Skeletal muscle satellite cell (primary cell): Measurements from ENCODE around the gene FARP1.
"Not testable (repeated sequence)": the region's sequence is repeated elsewhere in the genome, so short reads cannot be mapped to it uniquely, and the experiment has no call there.

Source experiments
- H3K27me3 ChIP-seq: 2 replicates; pipeline ENCODE4 v1.7.0; 2013; ENCODE audit warnings: low read length; ENCODE audit not compliant: control insufficient read depth, insufficient read depth
- H3K36me3 ChIP-seq: 2 replicates; pipeline ENCODE4 v1.7.0; 2013; ENCODE audit warnings: mild to moderate bottlenecking, control low read depth, low read length; ENCODE audit not compliant: insufficient read depth
- H3K4me1 ChIP-seq: 2 replicates; pipeline ENCODE4 v1.7.0; 2013; ENCODE audit warnings: low read length; ENCODE audit not compliant: control insufficient read depth, insufficient read depth
- H3K4me2 ChIP-seq: 2 replicates; pipeline ENCODE4 v1.7.0; 2013; ENCODE audit warnings: mild to moderate bottlenecking, low read length
- H3K4me3 ChIP-seq: 2 replicates; pipeline ENCODE4 v1.7.0; 2013; ENCODE audit warnings: low read length
- H3K9ac ChIP-seq: 2 replicates; pipeline ENCODE4 v1.7.0; 2013; ENCODE audit warnings: mild to moderate bottlenecking, low read depth, low read length, moderate library complexity
- H3K9me3 ChIP-seq: replicated peaks from 2 replicates; pipeline ENCODE4 v1.7.0; 2013; ENCODE audit warnings: mild to moderate bottlenecking, control low read depth, low read length

Gene FARP1

GRCh38 chr13:98405107-98405571, 262.2 kb downstream of the FARP1 start:
- Histone ChIP-seq H3K4me1 (no peaks in the 10 kb centered on the region), H3K36me3 (peaks cover 5% of the 10 kb centered on the region), H3K4me2 (no peak overlapping the region), H3K9ac (no peak overlapping the region), H3K27me3 (no peaks in the 10 kb centered on the region), H3K9me3 (no peaks in the 10 kb centered on the region), H3K4me3 (no peak overlapping the region)

- Histone ChIP-seq H3K9ac (no peak overlapping the region), H3K27me3 (no peaks in the 10 kb centered on the region), H3K36me3 (peaks cover 5% of the 10 kb centered on the region), H3K9me3 (no peaks in the 10 kb centered on the region), H3K4me1 (no peaks in the 10 kb centered on the region), H3K4me2 (no peak overlapping the region), H3K4me3 (no peak overlapping the region)
Measured at GRCh38 chr13:98405690-98406344, 262.9 kb downstream of the FARP1 start.

- H3K4me2 ChIP-seq, result no peak overlapping the region
- peaks cover 5% of the 10 kb centered on the region for H3K36me3 ChIP-seq
- no peak overlapping the region for H3K4me3 ChIP-seq
- H3K4me1 ChIP-seq, result no peaks in the 10 kb centered on the region
- H3K9ac ChIP-seq, result no peak overlapping the region
- no peaks in the 10 kb centered on the region for H3K9me3 ChIP-seq
- H3K27me3 ChIP-seq, result no peaks in the 10 kb centered on the region
Measured at GRCh38 chr13:98406427-98406826, 263.5 kb downstream of the FARP1 start.

- H3K9ac ChIP-seq, result no peak overlapping the region
- H3K9me3 ChIP-seq, result no peaks in the 10 kb centered on the region
- peaks cover 9% of the 10 kb centered on the region for H3K36me3 ChIP-seq
- H3K27me3 ChIP-seq, result no peaks in the 10 kb centered on the region
- H3K4me1 ChIP-seq, result no peaks in the 10 kb centered on the region
- no peak overlapping the region for H3K4me2 ChIP-seq
- H3K4me3 ChIP-seq, result no peak overlapping the region
Measured at GRCh38 chr13:98406971-98407370, 264.1 kb downstream of the FARP1 start.

GRCh38 chr13:98407575-98407974, 264.7 kb downstream of the FARP1 start:
- Histone ChIP-seq H3K9ac (no peak overlapping the region), H3K27me3 (no peaks in the 10 kb centered on the region), H3K9me3 (no peaks in the 10 kb centered on the region), H3K36me3 (peaks cover 10% of the 10 kb centered on the region), H3K4me3 (no peak overlapping the region), H3K4me1 (no peaks in the 10 kb centered on the region), H3K4me2 (no peak overlapping the region)

GRCh38 chr13:98409281-98409680, 266.4 kb downstream of the FARP1 start:
- Histone ChIP-seq H3K36me3 (peaks cover 11% of the 10 kb centered on the region), H3K4me3 (no peak overlapping the region), H3K4me2 (no peak overlapping the region), H3K9me3 (no peaks in the 10 kb centered on the region), H3K27me3 (no peaks in the 10 kb centered on the region), H3K4me1 (no peaks in the 10 kb centered on the region), H3K9ac (no peak overlapping the region)

GRCh38 chr13:98410612-98411011, 267.7 kb downstream of the FARP1 start:
- H3K36me3 ChIP-seq, result peaks cover 22% of the 10 kb centered on the region

GRCh38 chr13:98411013-98411412, 268.1 kb downstream of the FARP1 start:
- Histone ChIP-seq H3K27me3 (no peaks in the 10 kb centered on the region), H3K4me3 (no peak overlapping the region), H3K36me3 (peaks cover 26% of the 10 kb centered on the region), H3K9ac (no peak overlapping the region), H3K4me1 (no peaks in the 10 kb centered on the region), H3K4me2 (no peak overlapping the region), H3K9me3 (no peaks in the 10 kb centered on the region)

More at GRCh38 chr13:98410612-98411011, 267.7 kb downstream of the FARP1 start:
- Histone ChIP-seq H3K9me3 (no peaks in the 10 kb centered on the region), H3K4me2 (no peak overlapping the region), H3K27me3 (no peaks in the 10 kb centered on the region), H3K4me1 (no peaks in the 10 kb centered on the region), H3K4me3 (no peak overlapping the region), H3K9ac (no peak overlapping the region)

GRCh38 chr13:98411617-98412265, 268.8 kb downstream of the FARP1 start:
- no peaks in the 10 kb centered on the region for H3K27me3 ChIP-seq
- H3K4me2 ChIP-seq, result no peak overlapping the region
- H3K4me1 ChIP-seq, result no peaks in the 10 kb centered on the region
- H3K9me3 ChIP-seq, result no peaks in the 10 kb centered on the region
- H3K4me3 ChIP-seq, result no peak overlapping the region
- peaks cover 33% of the 10 kb centered on the region for H3K36me3 ChIP-seq
- H3K9ac ChIP-seq, result no peak overlapping the region

- not testable (repeated sequence) for H3K4me3 ChIP-seq, H3K4me1 ChIP-seq, H3K9ac ChIP-seq, H3K9me3 ChIP-seq, H3K4me2 ChIP-seq, H3K27me3 ChIP-seq
- H3K36me3 ChIP-seq, result peaks cover 33% of the 10 kb centered on the region
Measured at GRCh38 chr13:98413278-98413677, 270.4 kb downstream of the FARP1 start.

- H3K9ac ChIP-seq, result no peak overlapping the region
- peaks cover 33% of the 10 kb centered on the region for H3K36me3 ChIP-seq
- no peaks in the 10 kb centered on the region for H3K27me3 ChIP-seq
- H3K4me3 ChIP-seq, result no peak overlapping the region
- no peaks in the 10 kb centered on the region for H3K4me1 ChIP-seq
- H3K9me3 ChIP-seq, result no peaks in the 10 kb centered on the region
- no peak overlapping the region for H3K4me2 ChIP-seq
Measured at GRCh38 chr13:98413796-98414195, 270.9 kb downstream of the FARP1 start.
